KG1 (cell line): Measurements from ENCODE around the gene C19orf33.
"Not testable (repeated sequence)": the region's sequence is repeated elsewhere in the genome, so short reads cannot be mapped to it uniquely, and the experiment has no call there.

Experiments
- DNase-seq: peaks from one replicate; lab custom pipeline; 2025; lab: John Stamatoyannopoulos, UW

Gene C19orf33

DNA sequence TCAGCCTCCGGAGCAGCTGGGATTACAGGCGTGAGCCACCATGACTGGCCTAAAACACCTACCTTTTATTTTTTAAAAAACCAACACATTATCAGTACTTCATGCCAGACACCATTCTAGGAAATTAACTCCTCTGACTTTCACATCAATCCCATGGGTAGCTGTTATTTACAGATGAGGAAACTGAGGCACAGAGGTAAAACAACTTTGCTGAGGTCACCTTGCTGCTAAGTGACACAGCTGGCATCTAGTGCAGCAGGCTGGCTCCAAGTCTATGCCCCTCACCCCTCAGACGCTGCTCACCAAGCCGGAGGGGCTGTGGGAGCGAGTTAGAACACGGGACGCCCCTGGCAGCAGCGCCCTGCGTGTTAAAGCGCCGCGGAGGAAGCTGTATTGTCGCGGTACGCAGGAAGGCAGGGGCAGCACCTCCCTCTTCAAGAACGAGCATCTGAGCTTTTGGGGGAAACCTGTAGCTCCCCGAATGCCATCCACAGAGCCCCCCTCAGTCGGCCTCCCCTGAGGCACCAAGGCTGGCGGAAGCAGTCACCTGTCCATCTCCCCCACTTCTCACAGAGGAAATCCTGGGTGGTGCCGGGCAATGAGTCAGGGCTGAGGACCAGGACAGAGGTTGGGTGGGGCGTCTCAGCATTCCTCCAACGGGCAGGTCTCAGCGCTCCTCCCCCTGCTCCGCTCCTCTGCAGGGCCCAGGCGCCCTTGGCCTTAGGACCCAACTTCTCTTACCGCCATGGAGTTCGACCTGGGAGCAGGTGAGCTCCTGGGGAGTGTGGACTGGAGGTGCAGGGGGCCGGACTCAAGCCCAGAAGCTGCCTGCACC is at the start of gene C19orf33:
Gene C19orf33 (plus strand): TSS at position 735 of the 835 bp plus-strand sequence. CDS start 11 bp downstream, at position 746.
- DNase-seq: no peak

DNA sequence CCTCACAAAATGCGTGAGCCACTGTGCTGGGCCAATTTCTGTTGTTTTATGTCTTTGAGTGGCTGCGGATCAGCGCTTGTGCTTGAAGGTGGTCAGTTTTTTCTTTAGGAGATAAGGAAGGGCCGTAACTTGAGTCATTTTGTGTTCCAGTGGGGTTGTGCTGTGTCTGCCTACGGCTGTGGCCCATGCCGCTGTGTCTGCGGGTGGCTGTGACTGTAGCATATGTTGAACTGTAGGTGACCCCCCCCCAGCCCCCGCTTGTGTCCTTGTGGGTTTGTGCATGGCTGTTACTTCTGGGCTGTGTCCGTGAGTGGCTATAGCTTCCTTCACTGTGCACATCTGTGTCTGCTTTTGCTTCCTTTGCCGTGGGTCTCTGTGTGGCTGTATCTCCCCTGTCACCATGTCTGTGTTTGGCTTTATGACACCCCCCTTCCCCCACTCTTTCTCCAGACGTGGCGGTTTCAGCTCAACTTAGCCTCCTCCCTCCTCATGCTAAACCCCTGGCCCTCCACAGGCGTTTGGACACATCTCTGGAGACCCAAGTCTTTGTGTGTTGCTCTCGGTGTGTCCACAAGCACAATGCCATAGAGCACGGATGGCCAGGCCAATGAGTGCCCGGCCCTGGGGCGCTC is 48.6 kb upstream of the C19orf33 start:
- DNase-seq: no peak

DNA sequence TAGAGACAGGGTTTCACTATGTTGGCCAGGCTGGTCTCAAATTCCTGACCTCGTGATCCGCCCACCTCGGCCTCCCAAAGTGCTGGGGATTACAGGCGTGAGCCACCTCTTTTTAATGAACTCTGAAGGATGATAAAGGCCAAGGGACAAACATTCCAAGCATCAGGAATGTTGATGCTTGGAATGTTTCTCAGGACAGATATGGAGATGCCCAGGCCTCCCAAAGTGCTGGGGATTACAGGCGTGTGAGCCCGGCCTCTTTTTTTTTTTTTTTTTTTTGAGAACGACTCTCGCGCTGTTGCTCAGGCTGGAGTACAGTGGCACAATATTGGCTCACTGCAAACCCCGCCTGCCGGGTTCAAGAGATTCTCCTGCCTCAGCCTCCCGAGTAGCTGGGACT is 42.1 kb upstream of the C19orf33 start:
- not testable (repeated sequence) for DNase-seq

DNA sequence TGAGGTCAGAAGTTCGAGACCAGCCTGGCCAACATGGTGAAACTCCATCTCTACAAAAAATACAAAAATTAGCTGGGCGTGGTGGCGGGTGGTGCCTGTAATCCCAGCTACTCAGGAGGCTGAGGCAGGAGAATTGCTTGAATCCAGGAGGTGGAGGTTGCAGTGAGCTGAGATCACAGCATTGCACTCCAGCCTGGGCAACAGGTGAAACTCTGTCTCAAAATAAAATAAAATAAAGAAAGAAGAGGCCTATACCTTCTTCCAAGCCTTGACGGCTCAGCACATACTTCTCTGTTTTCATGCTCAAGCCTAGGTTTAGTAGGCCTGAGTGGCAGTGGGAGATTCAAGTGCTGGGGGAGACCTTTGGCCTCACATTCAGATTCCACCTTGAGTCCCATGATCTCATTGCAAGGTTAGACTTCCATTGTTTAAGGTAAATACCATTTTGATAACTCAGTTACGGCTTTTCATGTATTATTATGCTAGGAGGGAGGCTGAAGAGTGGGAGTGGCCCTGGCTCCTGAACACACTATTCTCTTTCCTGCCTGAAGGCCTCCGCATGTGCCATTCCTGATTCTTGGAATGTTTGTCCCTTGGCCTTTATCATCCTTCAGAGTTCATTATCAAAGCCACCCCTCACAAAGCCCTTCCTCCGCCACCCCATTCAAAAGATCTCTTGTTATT is 41.3 kb upstream of the C19orf33 start:
- no peak for DNase-seq

DNA sequence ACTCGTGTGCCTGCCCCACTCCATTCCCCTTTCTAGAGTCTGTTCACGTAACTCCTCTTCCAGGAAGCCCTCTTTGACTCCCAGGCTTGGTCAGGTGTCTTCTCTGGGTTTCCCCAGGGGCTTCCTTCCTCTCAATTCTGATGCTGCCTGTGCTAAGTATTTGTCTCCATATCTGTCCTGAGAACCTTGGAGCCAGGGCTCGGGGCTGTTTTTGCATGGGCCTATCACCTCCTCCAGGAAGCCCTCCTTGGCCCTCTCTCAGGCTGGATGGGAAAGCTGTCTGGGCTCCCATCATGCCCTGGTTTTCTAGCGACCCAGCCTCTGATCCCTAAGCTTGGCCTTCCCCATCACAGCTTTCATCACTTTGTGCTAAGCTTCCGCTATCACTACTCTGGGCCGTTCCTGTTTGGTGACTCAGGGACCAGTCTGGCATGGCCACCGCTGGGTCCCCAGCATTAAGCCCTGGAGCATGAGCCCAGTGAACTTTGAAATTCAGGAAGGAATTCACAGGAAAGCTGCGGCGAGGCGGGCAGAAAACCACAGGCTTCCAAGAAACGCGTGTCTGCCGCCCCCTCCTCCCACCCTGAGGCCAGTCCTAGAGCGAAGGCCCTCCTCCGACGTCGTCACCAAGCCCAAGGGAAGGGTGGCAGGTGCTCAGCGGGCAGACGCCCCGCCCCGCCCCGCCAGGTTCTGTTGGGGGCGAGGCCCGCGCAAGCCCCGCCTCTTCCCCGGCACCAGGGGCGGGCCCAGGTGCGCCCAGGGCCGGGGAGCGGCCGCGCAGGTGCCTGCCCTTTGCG is 40.2 kb upstream of the C19orf33 start:
- DNase-seq: peak; percentile 57

DNA sequence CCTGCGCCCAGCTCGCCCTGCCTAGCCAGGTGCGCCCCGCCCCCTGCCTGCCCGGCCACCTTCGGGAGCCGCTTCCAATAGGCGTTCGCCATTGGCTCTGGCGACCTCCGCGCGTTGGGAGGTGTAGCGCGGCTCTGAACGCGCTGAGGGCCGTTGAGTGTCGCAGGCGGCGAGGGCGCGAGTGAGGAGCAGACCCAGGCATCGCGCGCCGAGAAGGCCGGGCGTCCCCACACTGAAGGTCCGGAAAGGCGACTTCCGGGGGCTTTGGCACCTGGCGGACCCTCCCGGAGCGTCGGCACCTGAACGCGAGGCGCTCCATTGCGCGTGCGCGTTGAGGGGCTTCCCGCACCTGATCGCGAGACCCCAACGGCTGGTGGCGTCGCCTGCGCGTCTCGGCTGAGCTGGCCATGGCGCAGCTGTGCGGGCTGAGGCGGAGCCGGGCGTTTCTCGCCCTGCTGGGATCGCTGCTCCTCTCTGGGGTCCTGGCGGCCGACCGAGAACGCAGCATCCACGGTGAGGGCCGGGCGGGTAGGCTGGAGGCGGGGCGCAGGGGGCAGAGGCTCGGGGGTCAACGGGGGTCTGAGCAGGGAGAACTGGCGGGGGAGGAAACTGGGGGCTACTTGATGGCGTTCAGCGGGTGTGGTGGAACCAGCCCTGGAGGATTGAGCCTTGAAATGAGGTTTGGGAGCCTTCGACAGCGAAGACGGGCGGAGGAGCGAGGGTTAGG is 39.4 kb upstream of the C19orf33 start, which contains the start of gene SPINT2:
Gene SPINT2 (plus strand): TSS at position 88 of the 727 bp plus-strand sequence. CDS start 320 bp downstream, at position 408.
- peak; percentile 71 for DNase-seq

DNA sequence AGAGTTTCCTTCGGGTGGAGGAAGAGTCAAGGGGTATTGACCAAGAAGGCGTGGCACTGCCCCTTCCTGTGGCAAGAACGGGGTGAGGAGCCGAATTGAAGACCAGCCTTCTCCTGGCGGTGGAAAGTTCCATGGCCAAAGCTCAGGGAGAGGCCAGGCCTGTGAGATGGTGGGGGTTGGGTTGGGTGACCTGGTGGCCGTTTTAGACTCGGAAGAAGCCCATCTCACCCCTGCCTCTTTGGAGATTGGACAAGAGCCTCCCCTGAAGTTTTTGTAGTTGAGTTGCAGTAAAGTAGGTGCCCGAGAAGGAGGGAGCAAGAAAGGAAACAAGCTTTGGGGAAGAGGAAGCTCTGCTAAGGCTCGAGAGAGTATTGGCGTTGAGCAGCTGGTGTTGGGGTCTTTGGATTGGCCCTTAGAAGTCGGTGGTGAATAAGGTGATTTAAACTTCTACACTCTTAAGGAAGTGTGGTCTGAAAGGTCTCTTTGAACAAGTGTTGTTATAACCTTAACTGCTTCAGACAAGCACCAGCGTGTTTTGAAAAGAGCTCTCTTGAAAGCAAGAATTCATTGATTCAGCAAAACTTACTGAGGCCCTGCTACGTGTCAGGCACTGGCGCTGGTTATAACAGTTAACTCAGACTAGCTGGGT is 38.7 kb upstream of the C19orf33 start:
- no peak for DNase-seq

DNA sequence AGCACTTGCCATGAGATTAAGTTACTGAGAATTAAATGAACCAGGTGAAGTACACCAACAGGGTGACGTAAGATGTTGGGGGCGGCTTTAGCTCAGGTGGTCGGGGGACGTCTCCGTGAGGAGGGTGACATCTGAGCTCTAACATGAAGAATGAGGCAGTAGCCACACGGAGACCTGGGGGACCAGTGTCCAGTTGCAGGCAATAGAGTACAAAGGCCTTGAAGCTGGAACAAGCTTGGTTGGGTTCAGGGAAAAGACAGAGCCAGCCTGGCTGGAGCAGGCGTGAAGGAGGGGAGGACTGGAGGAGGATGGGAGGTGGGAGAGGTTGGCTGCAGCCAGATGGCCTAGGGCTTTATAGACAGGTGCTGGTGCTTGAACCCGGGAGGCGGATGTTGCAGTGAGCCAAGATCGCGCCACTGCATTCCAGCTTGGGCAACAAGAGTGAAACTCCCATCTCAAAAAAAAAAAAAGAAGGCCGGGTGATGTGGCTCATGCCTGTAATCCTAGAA is 38.1 kb upstream of the C19orf33 start:
- no peak for DNase-seq

DNA sequence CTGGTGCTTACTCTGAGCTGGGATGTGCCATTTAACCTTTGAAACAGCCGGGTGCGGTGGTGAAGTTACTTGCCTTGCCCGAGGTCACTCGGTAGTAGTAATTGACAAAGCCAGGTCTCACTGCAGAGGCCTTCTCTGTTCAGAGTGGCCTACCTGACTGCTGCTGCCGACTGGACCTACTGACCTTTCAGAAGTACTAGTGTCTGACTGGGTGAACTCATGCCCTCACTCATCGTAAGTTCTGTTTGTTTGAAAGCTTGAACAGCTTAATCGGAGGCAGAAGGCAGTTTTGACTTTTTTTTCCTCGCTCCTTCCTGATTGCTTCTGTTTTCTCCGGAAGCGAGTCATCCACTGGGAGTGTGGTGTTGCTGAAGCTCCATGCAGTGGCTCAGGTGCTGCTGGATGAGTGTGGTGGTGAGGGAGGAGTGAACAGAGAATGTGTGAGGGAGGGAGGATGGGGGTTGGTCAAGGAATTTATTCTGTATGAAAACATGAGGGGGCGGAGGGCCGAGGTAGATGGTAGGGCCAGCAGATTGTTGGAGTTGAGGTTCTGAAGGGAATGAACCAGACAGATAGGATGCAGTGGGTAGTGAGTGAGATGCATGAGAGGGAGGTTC is 37.0 kb upstream of the C19orf33 start:
- DNase-seq: no peak

DNA sequence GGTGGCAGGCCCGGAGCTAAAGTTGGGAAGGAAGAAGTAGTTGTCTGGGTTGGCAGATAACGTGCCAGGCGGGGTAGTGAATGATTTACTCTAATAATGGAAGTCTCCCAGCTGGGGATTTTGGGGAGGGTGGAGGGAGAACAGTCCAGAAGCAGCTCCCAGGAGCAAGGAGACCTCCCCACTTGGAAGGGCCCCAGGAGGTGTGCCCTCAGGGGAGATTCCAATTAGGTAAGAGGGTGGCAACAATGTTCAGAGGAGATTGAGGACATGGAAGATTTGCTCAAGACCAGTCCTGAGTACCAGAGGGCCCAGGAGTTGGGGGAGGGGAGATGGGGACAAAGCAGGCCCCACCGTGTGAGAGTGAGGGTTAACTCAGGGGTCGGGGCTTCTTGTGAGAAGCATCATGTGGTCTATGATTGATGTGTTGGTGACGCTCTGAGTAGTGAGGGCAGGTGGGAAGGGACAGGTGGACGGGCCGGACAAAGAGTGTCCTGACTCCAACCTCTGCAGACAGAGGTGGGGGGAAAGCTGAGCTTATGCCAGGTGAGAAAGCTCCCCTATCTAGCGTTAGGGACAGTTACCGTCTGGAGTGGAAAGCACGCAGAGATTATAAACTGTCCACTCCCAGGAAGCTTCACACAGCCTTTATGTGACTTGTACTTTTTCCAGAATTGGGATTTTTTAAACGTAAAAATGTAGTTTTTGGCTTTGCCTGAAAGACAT is 36.1 kb upstream of the C19orf33 start:
- DNase-seq: no peak

DNA sequence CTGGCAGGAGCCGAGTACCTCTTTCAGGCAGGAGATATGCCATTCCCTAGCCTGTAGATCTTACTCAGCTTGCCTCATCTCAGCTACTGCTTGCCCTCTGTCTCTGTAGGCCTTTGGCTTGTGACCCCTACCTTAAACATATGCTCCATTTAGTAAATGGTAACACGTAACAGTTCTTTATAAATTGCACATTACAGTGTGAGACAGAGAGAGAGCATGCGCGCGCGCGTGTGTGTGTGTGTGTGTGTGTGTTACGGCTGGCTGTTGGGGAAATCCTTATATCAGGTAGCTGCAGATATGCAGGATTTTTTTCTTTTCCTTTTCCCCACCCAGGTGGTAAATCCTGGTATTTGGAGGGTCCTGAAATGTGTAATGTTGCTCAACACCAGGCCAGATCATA is 35.5 kb upstream of the C19orf33 start:
- DNase-seq: no peak

DNA sequence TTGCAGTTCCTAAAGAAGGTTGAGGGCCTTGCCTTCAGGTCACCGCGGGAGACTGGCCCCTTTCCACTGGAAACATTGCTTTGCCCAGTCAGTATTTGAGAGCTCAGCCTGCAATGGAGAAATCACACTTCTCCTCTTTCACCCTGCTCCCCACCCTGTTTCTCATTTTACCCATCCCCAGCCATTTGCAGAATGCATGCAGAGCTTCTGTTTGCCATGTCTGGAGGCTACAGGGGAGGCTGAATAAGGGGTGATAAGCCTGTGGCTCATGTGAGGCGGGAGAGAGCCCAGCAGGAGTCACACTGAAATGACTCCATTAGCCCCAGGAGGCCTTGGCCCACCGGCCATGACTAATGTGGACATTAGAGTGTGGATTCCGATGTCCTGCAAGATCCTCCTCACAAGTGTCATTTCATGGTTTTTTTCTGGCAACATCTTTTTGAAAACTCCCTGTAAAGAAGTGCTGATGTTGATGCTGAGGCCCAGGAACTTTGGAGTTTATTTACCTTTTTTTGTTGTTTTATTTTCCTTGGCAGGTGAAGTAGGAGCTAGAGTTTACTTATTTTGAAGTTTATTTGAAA is 33.4 kb upstream of the C19orf33 start:
- no peak for DNase-seq

DNA sequence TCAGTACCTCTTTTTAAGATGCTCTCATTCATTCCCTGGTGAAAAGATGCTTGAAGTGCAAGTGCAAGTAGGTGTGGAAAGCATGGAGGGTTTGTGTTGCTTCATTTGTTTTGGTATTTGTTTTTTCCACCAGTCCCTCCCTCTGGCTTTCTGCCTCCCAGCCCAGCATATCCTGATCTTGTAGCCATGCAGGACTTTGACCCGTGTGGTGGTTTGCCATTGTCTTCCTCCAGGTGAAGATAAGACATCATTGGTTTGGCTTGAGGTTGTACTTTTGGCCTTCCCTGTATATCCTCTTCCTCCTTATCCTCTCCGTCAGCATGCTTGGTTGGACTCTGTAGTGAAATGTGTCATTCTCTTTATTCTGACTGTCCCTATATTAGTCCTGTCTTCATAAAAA is 30.6 kb upstream of the C19orf33 start:
- no peak for DNase-seq

DNA sequence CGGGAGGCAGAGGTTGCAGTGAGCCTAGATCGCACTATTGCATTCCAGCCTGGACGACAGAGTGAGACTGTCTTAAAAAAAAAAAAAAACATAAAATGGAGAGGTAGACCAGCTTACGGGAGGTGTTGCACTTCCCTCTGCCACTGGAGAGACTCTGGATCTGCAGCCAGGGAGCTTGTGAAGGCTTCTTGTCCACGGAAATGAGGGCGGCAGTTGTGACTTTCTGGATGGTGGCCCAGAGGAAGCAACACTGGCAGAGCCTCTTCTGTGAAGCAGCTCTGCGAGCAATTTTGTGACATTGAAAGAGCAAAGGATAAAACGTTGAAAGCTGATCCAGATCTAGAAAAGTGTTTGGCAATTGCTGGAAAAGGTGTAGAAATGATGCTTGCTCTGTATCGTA is 29.3 kb upstream of the C19orf33 start:
- no peak for DNase-seq

DNA sequence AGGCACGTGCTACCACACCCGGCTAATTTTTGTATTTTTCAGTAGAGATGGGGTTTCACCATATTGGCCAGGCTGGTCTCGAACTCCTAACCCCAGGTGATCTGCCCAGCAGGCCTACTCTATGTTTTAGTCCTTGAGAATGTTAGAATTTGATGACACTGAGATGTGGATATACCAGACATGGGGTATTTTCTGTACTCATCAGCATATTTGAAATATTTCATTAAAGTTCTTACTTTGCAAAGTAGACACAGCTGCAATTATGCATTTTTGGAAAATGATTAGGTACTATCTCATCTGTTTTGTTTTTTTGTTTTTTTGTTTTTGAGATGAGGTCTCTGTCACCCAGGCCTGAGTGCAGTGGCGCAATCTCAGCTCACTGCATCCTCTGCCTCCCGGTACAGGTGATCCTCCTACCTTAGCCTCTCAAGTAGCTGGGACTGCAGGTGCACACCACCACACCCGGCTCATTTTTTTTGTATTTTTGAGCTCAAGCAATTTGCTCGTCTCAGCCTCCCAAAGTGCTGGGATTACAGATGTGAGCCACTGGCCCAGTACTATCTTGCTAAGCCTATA is 27.0 kb upstream of the C19orf33 start:
- DNase-seq: no peak

DNA sequence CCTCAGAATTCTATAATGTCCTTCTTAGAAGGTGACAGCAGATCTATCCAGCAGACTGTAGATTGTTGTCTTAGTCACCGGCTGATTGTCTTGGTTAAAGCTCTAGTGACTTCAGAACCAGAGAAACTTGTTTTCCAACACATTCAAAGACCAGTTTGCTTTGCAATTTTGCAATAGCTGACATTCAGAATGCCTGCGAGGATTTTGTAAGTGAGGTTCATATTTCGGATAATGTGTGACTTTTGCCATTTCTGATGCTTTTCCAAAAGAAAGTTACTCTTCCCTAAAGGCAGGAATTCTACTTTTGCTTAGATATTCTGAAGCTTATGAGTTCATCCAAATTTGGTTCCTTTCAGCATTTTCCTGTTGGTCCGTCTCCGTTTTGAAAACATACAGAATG is 26.5 kb upstream of the C19orf33 start:
- no peak for DNase-seq

DNA sequence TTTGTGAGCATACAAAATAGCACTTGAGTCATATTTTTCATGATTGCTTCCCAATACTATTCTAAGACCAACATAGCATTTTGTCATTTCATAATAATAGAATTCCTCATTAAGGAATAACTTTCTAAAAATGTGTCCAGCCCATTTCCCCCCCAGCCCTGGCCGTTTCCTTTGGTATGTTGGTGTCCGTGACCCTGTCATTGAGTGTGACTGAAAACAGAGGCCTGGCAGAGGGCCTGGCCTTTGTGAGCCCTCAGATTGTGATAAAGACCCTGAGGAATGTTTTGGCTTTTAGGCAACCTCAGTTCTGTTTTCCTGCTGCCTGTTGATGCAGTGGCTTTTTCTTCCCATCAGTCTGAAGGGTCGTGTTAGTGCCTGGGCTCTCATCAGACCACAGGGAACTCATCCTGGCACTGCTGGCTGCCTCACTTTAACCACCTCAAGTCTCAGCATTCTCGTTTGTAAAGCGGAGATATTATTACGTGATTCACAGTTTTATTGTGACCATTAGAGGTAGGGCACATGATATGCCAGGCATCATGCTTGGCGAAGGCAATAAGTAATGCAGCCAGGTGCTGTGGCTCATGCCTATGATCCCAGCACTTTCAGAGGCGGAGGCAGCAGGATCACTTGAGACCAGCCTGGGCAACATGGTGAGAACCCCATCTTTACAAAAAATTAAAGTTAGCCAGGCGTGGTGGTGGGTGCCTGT is 25.9 kb upstream of the C19orf33 start:
- no peak for DNase-seq

DNA sequence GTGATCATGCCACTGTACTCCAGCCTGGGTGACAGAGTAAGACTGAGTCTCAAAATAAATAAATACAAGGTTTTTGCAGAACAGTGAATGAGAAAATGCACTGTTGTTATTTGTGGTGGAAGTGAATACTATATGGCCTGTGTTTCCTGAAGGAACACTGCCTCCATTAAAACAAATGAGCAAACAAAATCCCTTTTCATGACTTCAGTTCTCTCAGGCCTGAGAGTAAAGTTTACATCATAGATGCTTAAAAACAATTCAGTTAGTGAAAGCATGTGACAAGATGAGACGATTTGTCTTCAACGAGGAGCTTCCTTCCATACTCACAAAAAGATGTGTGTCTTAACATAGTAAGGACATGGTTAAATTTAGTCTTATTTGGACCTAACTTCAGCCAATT is 25.3 kb upstream of the C19orf33 start:
- no peak for DNase-seq
